GM12878 (cell line): ENCODE measurements around the gene HRH2. TPM values are rescaled to one million over a fixed set of nuclear protein-coding genes. Genes with fewer than 3 reads are reported as not detected.

Experiments used
- ATAC-seq: fragments of 200-7000 bp; cut with Tn5 transposase; 3 replicates; pipeline ENCODE4 v1.9.1; 2020; ENCODE audit warnings: mild to moderate bottlenecking, moderate library complexity
- BruUV-seq: library from RNA; stranded (reverse); fragments of 400-500 nt; replicated peaks from 2 replicates; lab custom pipeline; 2021; lab: Mats Ljungman, UMichigan
- CTCF ChIA-PET: fragments of 300-600 bp; sonication (Branson Sonifier 250); formaldehyde crosslinking; extraction: SDS; loops from one replicate; lab custom pipeline; 2021; ENCODE audit warnings: inconsistent platforms; lab: Yijun Ruan, JAX
- POLR2A ChIA-PET: fragments of 350-600 bp; formaldehyde crosslinking; extraction: SDS; loops from one replicate; lab custom pipeline; 2021; ENCODE audit warnings: inconsistent platforms; lab: Charles Lee
- RAD21 ChIA-PET: fragments of 300-600 bp; sonication (Branson Sonifier 250); formaldehyde crosslinking; loops from one replicate; lab custom pipeline; 2023; ENCODE audit warnings: antibody characterized with exemption; ENCODE audit not compliant: unreplicated experiment; lab: Charles Lee
- SMC1A ChIA-PET: fragments of 300-600 bp; sonication (Branson Sonifier 250); formaldehyde crosslinking; loops from one replicate; lab custom pipeline; 2023; ENCODE audit not compliant: unreplicated experiment, uncharacterized antibody; lab: Charles Lee
- DNase-seq: peaks from one replicate; pipeline ENCODE4 v3.0.0-alpha.2; 2011; ENCODE audit warnings: low read depth, low spot score
- FAIRE-seq: peaks from 3 replicates; lab custom pipeline; 2011; peaks lifted over from hg19 to GRCh38; lab: Jason Lieb, UNC
- H2AFZ ChIP-seq: 2 replicates; pipeline ENCODE4 v1.6.0; 2011; ENCODE audit warnings: low read depth, low read length, control low read depth; ENCODE audit not compliant: control insufficient read depth
- H3K27ac ChIP-seq: 2 replicates; pipeline ENCODE4 v1.5.1; 2011; ENCODE audit warnings: control low read depth; ENCODE audit not compliant: control insufficient read depth, insufficient read depth
- H3K27me3 ChIP-seq, 2 experiments: replicated peaks in 1 of 2; 2 replicates each; pipeline versions ENCODE4 v1.6.0 to v1.6.1; 2011; ENCODE audit warnings: low read length in 1 of 2; ENCODE audit not compliant: control insufficient read depth in 2 of 2, insufficient read depth in 2 of 2
- H3K36me3 ChIP-seq, 2 experiments: 2 replicates each; pipeline ENCODE4 v1.5.1; 2011; ENCODE audit warnings: low read length in 1 of 2; ENCODE audit not compliant: control insufficient read depth in 2 of 2, insufficient read depth in 2 of 2
- H3K4me1 ChIP-seq: 2 replicates; pipeline ENCODE4 v1.6.1; 2011; ENCODE audit warnings: mild to moderate bottlenecking, low read length, moderate library complexity, mixed read lengths; ENCODE audit not compliant: control insufficient read depth, insufficient read depth
- H3K4me2 ChIP-seq: 2 replicates; pipeline ENCODE4 v1.6.0; 2011; ENCODE audit warnings: control low read depth; ENCODE audit not compliant: control insufficient read depth, insufficient read depth
- H3K4me3 ChIP-seq: fragments of 200-600 bp; sonication (generic); 2 replicates; pipeline ENCODE4 v1.5.1; 2016
- H3K79me2 ChIP-seq: 2 replicates; pipeline ENCODE4 v1.6.0; 2011; ENCODE audit warnings: low read length; ENCODE audit not compliant: control insufficient read depth, insufficient read depth
- H3K9ac ChIP-seq: 2 replicates; pipeline ENCODE4 v1.8.0; 2011; ENCODE audit warnings: low read length, control low read depth, mixed read lengths; ENCODE audit not compliant: control insufficient read depth, insufficient read depth
- H3K9me3 ChIP-seq: replicated peaks from 3 replicates; pipeline ENCODE4 v1.5.1; 2011; ENCODE audit warnings: mild to moderate bottlenecking, low read length; ENCODE audit not compliant: control insufficient read depth, insufficient read depth
- H4K20me1 ChIP-seq: 2 replicates; pipeline ENCODE4 v1.6.0; 2011; ENCODE audit not compliant: control insufficient read depth, insufficient read depth
- ATF7 ChIP-seq: fragments of 450-650 bp; IDR thresholded peaks from 2 replicates; pipeline ENCODE4 v1.6.1; 2016; ENCODE audit warnings: low read depth, mild to moderate bottlenecking
- CHD4 ChIP-seq: fragments of 200-600 bp; sonication (generic); IDR thresholded peaks from 2 replicates; pipeline ENCODE4 v1.6.1; 2016; ENCODE audit warnings: mild to moderate bottlenecking
- CREB1 ChIP-seq: IDR thresholded peaks from 2 replicates; pipeline ENCODE4 v1.6.1; 2012; ENCODE audit warnings: low read depth, mild to moderate bottlenecking, inconsistent platforms
- EED ChIP-seq: sonication (generic); IDR thresholded peaks from 2 replicates; pipeline ENCODE4 v1.6.1; 2016; ENCODE audit warnings: antibody characterized with exemption, low read depth
- HSF1 ChIP-seq: fragments of 150-350 bp; IDR thresholded peaks from 2 replicates; pipeline ENCODE4 v1.6.1; 2014; ENCODE audit warnings: mild to moderate bottlenecking, low read depth, low read length
- MYB ChIP-seq: fragments of 150-350 bp; IDR thresholded peaks from 2 replicates; pipeline ENCODE4 v1.6.1; 2014; ENCODE audit warnings: mild to moderate bottlenecking, low read depth, low read length, borderline replicate concordance
- NR2C2 ChIP-seq: IDR thresholded peaks from 2 replicates; pipeline ENCODE4 v1.6.1; 2011; ENCODE audit warnings: borderline replicate concordance, low read depth; ENCODE audit not compliant: control insufficient read depth, insufficient read length
- POLR2AphosphoS2 ChIP-seq: IDR thresholded peaks from 2 replicates; pipeline ENCODE4 v1.6.1; 2011; ENCODE audit warnings: low read depth, mild to moderate bottlenecking, low read length, improper control_type of control experiment, moderate library complexity
- RB1 ChIP-seq: fragments of 450-650 bp; formaldehyde crosslinking; IDR thresholded peaks from 2 replicates; pipeline ENCODE4 v1.6.1; 2017; ENCODE audit warnings: mild to moderate bottlenecking, borderline replicate concordance
- SUZ12 ChIP-seq: fragments of 200-600 bp; sonication (generic); IDR thresholded peaks from one replicate; pipeline ENCODE4 v1.6.1; 2018; ENCODE audit warnings: antibody characterized with exemption, mild to moderate bottlenecking; ENCODE audit not compliant: unreplicated experiment
- TARDBP ChIP-seq: IDR thresholded peaks from 2 replicates; pipeline ENCODE4 v1.6.1; 2016; ENCODE audit warnings: borderline replicate concordance
- WGBS: methylation state at CpG from one replicate; pipeline ENCODE4 v1.1.6; 2016; ENCODE audit warnings: low lambda C conversion rate; ENCODE audit not compliant: insufficient replicate concordance, insufficient coverage; ENCODE audit errors: missing lambda C conversion rate; 5-methylcytosine and 5-hydroxymethylcytosine counted together
- in situ Hi-C: fragments of 300-500 bp; cut with MboI; formaldehyde crosslinking; loops from 9 replicates; pipeline ENCODE4 v1.14.3; 2018; ENCODE audit warnings: mixed read lengths
- intact Hi-C: fragments of 100-400 bp; cut with micrococcal nuclease; formaldehyde crosslinking; loops from one replicate; pipeline ENCODE4 v1.14.2; 2022; ENCODE audit not compliant: unreplicated experiment
- polyA plus RNA-seq, 11 experiments: library from polyadenylated mRNA; depleted of rRNA in 4 of 11; unstranded in 6 of 11; stranded (reverse) in 5 of 11; fragments of >200 nt; fragmentation: Nextera tagmentation in 4 of 11; fragmentation: Illumina TruSeq in 1 of 11; extraction: Ambion mirVana in 4 of 11; extraction: Trizol in 1 of 11; gene quantifications; 1 replicate in 1 of 11; 2 replicates in 10 of 11; pipeline versions ENCODE4 v1.2.1 to v1.2.3, GENCODE V29; 2011 to 2016; ENCODE audit warnings: inconsistent platforms in 2 of 11, missing spikeins in 2 of 11, low read depth in 1 of 11
- total RNA-seq, 4 experiments: library from RNA; depleted of rRNA in 3 of 4; stranded (reverse); fragments of >200 nt in 3 of 4; fragmentation: Illumina TruSeq in 1 of 4; extraction: Trizol in 1 of 4; gene quantifications; 2 replicates each; pipeline versions ENCODE4 v1.2.1 to v1.2.3, GENCODE V29; 2013 to 2021
- TF ChIP-seq, protein P1 (sequence below): IDR thresholded peaks from 2 replicates; pipeline ENCODE4 v1.6.1; 2011; ENCODE audit warnings: mild to moderate bottlenecking, low read depth, low read length, moderate library complexity; ENCODE audit not compliant: insufficient replicate concordance
- TF ChIP-seq, protein P2 (sequence below): IDR thresholded peaks from 2 replicates; pipeline ENCODE4 v1.6.1; 2012; ENCODE audit warnings: mild to moderate bottlenecking, low read depth, low read length

Gene HRH2
- total and polyA plus RNA-seq, 10 of the 15 experiments (the other 5 are each of a cell fraction or from before 2014, with no cell fraction given): 0.01 to 0.05 (median 0.03) TPM; not detected in 7

DNA sequence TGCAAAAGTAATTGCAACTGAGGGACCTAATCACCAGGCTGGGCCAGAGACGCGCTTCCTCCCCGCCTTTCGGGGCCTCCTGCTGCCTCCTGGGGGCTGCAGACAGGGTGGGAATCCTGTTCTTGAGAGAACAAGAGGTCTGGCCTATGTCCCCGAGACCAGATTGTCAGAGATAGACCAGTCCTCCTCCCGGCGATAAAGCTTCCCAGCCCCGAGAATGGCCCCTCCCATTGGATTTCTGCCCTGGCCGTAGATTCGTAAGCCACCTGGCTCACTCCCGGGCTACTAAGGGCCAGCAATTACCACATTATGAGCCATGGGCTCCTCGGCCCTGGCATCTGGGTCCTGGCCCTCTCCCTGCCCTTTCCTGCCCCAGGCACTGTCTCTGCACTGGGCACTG lies 70.4 kb downstream of the HRH2 start (continued):
- TF ChIP-seq NR2C2: no peak

- FAIRE-seq (no peak), ATAC-seq (peak; percentile 35), DNase-seq (no peak)
- H2AFZ ChIP-seq: no peak overlapping the region
- H3K27ac ChIP-seq: no peak overlapping the region
- RAD21 ChIA-PET: interaction anchor here (0.7 to 1.9 kb wide), 6 partner anchors 28 to 932 kb away, joined by 3 to 6 read pairs (median 3); partner anchors contain the start of gene CLTB
- H3K4me3 ChIP-seq: no peak overlapping the region
- H4K20me1 ChIP-seq: no peaks in the 10 kb centered on the region
- no peak overlapping the region for H3K9ac ChIP-seq
- intact Hi-C loops (no loop called here), in situ Hi-C loops (loop anchor here (10.0 to 25.0 kb wide), 2 partner anchors 226 to 858 kb away; no protein-coding TSS in a partner anchor)
- no peaks in the 10 kb centered on the region for H3K27me3 ChIP-seq
- H3K36me3 ChIP-seq: no peaks in the 10 kb centered on the region
- H3K4me2 ChIP-seq: no peak overlapping the region
- no TSS peak for BruUV-seq
- H3K9me3 ChIP-seq: no peaks in the 10 kb centered on the region; the same call in 2 of the 3 replicates
- SMC1A ChIA-PET: interaction anchor here (0.9 to 2.1 kb wide), 3 partner anchors 11 to 809 kb away, joined by 3 to 10 read pairs (median 3); no protein-coding TSS in a partner anchor
- 35% methylated on average over 32 of the region's 33 CpGs for WGBS
- no peaks in the 10 kb centered on the region for H3K79me2 ChIP-seq
- POLR2A ChIA-PET: no interaction called here
- TF ChIP-seq TARDBP: no peak
- no peak for TF ChIP-seq ATF7
- TF ChIP-seq HSF1: no peak
- TF ChIP-seq EED: no peak
- TF ChIP-seq SUZ12: no peak
- no peak for TF ChIP-seq MYB
- TF ChIP-seq, protein P1, sequence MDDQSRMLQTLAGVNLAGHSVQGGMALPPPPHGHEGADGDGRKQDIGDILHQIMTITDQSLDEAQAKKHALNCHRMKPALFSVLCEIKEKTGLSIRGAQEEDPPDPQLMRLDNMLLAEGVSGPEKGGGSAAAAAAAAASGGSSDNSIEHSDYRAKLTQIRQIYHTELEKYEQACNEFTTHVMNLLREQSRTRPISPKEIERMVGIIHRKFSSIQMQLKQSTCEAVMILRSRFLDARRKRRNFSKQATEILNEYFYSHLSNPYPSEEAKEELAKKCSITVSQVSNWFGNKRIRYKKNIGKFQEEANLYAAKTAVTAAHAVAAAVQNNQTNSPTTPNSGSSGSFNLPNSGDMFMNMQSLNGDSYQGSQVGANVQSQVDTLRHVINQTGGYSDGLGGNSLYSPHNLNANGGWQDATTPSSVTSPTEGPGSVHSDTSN: no peak
- no peak for TF ChIP-seq CREB1
- no peak for TF ChIP-seq CHD4
- no peak for TF ChIP-seq RB1
- TF ChIP-seq, protein P2, sequence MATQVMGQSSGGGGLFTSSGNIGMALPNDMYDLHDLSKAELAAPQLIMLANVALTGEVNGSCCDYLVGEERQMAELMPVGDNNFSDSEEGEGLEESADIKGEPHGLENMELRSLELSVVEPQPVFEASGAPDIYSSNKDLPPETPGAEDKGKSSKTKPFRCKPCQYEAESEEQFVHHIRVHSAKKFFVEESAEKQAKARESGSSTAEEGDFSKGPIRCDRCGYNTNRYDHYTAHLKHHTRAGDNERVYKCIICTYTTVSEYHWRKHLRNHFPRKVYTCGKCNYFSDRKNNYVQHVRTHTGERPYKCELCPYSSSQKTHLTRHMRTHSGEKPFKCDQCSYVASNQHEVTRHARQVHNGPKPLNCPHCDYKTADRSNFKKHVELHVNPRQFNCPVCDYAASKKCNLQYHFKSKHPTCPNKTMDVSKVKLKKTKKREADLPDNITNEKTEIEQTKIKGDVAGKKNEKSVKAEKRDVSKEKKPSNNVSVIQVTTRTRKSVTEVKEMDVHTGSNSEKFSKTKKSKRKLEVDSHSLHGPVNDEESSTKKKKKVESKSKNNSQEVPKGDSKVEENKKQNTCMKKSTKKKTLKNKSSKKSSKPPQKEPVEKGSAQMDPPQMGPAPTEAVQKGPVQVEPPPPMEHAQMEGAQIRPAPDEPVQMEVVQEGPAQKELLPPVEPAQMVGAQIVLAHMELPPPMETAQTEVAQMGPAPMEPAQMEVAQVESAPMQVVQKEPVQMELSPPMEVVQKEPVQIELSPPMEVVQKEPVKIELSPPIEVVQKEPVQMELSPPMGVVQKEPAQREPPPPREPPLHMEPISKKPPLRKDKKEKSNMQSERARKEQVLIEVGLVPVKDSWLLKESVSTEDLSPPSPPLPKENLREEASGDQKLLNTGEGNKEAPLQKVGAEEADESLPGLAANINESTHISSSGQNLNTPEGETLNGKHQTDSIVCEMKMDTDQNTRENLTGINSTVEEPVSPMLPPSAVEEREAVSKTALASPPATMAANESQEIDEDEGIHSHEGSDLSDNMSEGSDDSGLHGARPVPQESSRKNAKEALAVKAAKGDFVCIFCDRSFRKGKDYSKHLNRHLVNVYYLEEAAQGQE: no peak
- TF ChIP-seq POLR2AphosphoS2: no peak
- H3K4me1 ChIP-seq: no peaks in the 10 kb centered on the region
- CTCF ChIA-PET: interaction anchor here (0.7 to 2.8 kb wide), 13 partner anchors 9 to 845 kb away, joined by 3 to 11 read pairs (median 4); partner anchors contain the start of genes CPLX2 and RNF44
Observed at GRCh38 chr5:175728885-175729828, 71.3 kb downstream of the HRH2 start.
